Subcutaneous adipose tissue (tissue), 4 donors: Measurements from ENCODE around the gene TASP1. TPM values are rescaled to one million over a fixed set of nuclear protein-coding genes. Genes with fewer than 3 reads are reported as not detected.

Experiments
- total RNA-seq, 4 donors: library from RNA; depleted of rRNA; stranded (reverse); fragments of >200 nt; gene quantifications; one replicate each; pipeline ENCODE4 v1.1.0, GENCODE V29; 2016
- TF ChIP-seq, protein P1 (sequence below): fragments of 450-650 bp; IDR thresholded peaks from one replicate; pipeline ENCODE4 v1.5.1; 2016; ENCODE audit warnings: low read depth, mild to moderate bottlenecking, control low read depth, antibody characterized with exemption, moderate library complexity

Gene TASP1
- total RNA-seq, 4 donors from 2014 or later: 9.5 to 23.7 (median 11.8) TPM

DNA sequence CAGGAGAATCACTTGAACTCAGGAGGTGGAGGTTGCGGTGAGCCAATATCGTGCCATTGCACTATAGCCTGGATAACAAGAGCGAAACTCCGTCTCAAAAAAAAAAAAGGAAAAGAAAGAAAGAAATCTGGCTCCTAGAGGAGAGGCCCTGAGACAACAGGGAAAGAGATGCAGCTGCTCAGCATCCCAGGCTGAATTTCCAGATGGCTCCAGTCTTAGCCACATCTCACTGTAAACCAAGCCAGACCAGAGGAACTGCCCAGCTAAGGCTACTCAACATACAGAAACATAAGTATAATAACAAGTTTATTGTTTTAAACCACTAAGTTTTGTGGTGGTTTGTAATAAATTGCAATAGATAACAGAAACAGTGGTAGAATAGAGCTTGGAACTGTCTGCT lies 38.5 kb upstream of the TASP1 start:
- TF ChIP-seq, protein P1, sequence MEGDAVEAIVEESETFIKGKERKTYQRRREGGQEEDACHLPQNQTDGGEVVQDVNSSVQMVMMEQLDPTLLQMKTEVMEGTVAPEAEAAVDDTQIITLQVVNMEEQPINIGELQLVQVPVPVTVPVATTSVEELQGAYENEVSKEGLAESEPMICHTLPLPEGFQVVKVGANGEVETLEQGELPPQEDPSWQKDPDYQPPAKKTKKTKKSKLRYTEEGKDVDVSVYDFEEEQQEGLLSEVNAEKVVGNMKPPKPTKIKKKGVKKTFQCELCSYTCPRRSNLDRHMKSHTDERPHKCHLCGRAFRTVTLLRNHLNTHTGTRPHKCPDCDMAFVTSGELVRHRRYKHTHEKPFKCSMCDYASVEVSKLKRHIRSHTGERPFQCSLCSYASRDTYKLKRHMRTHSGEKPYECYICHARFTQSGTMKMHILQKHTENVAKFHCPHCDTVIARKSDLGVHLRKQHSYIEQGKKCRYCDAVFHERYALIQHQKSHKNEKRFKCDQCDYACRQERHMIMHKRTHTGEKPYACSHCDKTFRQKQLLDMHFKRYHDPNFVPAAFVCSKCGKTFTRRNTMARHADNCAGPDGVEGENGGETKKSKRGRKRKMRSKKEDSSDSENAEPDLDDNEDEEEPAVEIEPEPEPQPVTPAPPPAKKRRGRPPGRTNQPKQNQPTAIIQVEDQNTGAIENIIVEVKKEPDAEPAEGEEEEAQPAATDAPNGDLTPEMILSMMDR: no peak

DNA sequence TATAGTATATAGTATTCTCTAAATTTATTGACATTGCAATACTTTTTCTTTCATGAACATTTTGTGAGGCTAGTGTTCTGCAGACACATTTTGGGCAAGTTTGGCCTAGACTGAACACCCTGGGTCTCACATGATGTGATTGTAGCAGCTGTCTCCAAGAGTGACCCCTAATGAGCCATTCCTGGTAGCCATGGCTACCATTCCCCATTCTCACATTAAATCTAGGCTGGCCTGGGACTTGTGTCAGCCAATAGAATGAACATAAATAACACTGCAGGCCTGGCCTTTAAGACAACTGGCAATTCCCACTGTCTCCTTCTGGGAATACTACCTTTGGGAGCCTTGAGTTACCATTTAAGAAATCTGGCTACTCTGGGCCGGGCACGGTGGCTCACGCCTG lies 38.0 kb upstream of the TASP1 start:
- TF ChIP-seq, protein P1: no peak

GRCh38 chr20:13672690-13673089 lies 34.0 kb upstream of the TASP1 start:
- TF ChIP-seq, protein P1: no peak

DNA sequence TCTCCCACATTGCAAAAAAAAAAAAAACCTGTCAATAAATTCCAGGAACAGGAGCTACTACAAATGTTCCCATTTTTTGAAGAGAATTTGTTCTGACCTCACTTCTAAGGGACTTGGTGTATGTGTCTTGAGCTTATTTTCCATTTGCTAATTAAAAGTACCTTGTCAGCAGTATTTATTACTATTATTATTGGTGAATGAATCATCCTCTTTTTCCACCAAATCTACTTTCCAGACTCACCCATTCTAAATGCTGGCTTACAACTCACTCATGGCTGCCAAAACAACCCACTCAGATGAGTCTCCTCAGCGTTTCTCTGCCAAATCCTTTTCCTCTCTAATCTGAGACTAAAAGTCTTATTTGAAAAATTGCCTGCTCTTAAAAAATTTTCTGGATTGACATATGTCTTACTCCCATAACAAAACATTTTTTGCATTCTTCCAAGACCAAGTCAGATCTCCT lies 33.2 kb upstream of the TASP1 start:
- TF ChIP-seq, protein P1: no peak

DNA sequence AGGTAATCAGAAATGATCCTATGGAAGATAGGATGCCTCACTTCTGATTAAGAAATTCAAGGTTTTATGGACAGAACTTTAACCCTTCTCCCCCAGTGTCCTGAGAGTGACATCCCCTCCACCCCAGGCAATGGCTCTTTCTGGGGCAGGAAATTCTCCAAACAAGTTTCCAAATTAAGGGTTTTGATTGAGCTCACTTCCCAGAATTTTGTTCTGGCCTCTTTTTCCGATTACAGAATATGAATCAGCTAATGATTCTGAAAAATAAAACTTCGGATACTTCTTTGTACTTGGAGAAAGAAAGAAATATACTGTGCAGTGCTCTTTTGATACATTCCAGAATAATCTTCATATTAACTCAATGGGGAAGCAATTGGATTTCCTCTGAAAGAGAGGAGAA lies 32.8 kb upstream of the TASP1 start:
- TF ChIP-seq, protein P1: no peak

DNA sequence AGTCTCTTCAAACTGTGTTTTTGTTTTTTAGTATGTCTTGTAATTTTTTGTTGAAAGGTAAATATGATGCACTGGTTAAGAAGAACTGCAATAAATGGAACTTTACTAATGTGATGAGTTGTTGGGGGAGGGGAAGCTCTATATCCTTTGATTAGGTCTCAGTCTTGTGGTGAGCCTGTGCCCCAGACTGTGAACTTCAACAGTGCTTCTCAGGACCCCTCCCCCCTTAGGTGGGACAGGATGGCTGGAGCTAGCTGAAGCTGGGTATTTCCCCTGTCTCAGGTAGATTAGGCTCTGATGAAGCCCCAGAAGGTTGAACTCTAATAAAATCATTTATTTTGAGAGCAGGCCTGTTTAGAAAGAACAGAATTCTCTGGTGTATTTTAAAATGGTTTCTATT lies 31.4 kb upstream of the TASP1 start:
- TF ChIP-seq, protein P1: no peak

DNA sequence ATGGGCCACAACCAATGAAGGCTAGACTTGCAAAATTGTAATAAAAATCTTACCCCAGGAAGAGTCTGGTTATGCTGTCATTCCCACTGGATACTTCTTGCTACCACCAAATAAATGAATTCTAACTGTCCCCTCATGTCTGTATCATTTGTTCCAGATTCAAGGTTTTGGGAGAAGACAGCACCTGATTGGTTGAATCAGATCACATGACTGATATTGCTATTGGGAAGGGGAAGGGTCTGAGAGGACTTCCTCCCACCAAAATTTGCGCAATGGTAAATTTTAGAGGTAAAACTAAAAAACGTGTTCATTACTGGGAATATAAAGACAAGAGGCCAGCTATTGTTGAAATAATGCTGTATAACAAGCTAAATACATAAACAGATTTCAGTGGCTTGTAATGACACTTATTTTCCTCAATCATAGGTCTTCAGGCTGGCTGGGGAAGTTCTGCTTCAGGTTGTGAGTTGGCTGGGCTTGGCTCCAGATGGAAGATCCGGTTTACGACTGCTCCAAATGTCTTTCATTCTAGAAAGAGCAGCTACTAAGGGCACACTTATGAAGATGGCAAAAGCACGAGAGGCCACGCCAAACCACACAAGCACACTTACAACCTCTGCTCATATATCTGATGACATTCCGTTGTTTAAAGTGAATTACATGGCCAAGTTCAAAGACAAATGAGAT lies 27.1 kb upstream of the TASP1 start:
- TF ChIP-seq, protein P1: no peak
